Gastroesophageal sphincter (tissue), 4 donors: Measurements from ENCODE around the gene KLHL22. TPM values are rescaled to one million over a fixed set of nuclear protein-coding genes. Genes with fewer than 3 reads are reported as not detected.

ENCODE experiments used
- ATAC-seq: fragments of 150-250 bp; one replicate; pipeline ENCODE4 v1.9.1; 2016; ENCODE audit warnings: mild to moderate bottlenecking, moderate library complexity
- H3K27ac ChIP-seq, 4 donors: fragments of 200-600 bp; sonication (generic) in 3 of 4; 1 replicate in 3 of 4; 2 replicates in 1 of 4; pipeline ENCODE4 v1.5.1; 2016 to 2019
- H3K27me3 ChIP-seq: fragments of 200-600 bp; sonication (generic); one replicate; pipeline ENCODE4 v1.5.1; 2019
- H3K36me3 ChIP-seq, 2 donors: fragments of 200-600 bp; sonication (generic); one replicate each; pipeline ENCODE4 v1.5.1; 2019; ENCODE audit warnings: control low read depth in 1 of 2
- H3K4me1 ChIP-seq, 3 donors: fragments of 200-600 bp; sonication (generic); 1 replicate in 2 of 3; 2 replicates in 1 of 3; pipeline ENCODE4 v1.5.1; 2016 to 2019; ENCODE audit warnings: control low read depth in 2 of 3
- H3K4me3 ChIP-seq, 2 donors: fragments of 200-600 bp; sonication (generic); one replicate each; pipeline ENCODE4 v1.5.1; 2019; ENCODE audit warnings: mild to moderate bottlenecking in 1 of 2, moderate library complexity in 1 of 2
- H3K9me3 ChIP-seq, 3 donors: fragments of 200-600 bp; sonication (generic); one replicate each; pipeline ENCODE4 v1.5.1; 2017 to 2019; ENCODE audit warnings: control low read depth in 2 of 3
- CTCF ChIP-seq, 4 experiments: fragments of 200-600 bp in 2 of 4; fragments of 450-650 bp in 2 of 4; sonication (generic) in 1 of 4; IDR thresholded peaks; one replicate each; pipeline ENCODE4 v1.5.1; 2017 to 2019; ENCODE audit warnings: antibody characterized with exemption in 4 of 4, mild to moderate bottlenecking in 2 of 4, moderate library complexity in 2 of 4
- EP300 ChIP-seq: sonication (generic); formaldehyde crosslinking; IDR thresholded peaks from one replicate; pipeline ENCODE4 v1.6.1; 2017; ENCODE audit warnings: antibody characterized with exemption, mild to moderate bottlenecking
- POLR2A ChIP-seq, 2 donors: fragments of 450-650 bp; IDR thresholded peaks; one replicate each; pipeline ENCODE4 v1.6.1; 2017; ENCODE audit warnings: antibody characterized with exemption in 2 of 2, mild to moderate bottlenecking in 2 of 2, moderate library complexity in 1 of 2
- POLR2AphosphoS5 ChIP-seq: sonication (generic); formaldehyde crosslinking; IDR thresholded peaks from one replicate; pipeline ENCODE4 v1.6.1; 2017; ENCODE audit warnings: antibody characterized with exemption
- WGBS, 2 donors: methylation state at CpG; one replicate each; pipeline ENCODE4 v1.1.5; 2018; ENCODE audit warnings: low coverage in 1 of 2; 5-methylcytosine and 5-hydroxymethylcytosine counted together
- total RNA-seq, 4 donors: library from RNA; depleted of rRNA; stranded (reverse); fragments of >200 nt; gene quantifications; one replicate each; pipeline ENCODE4 v1.1.0, GENCODE V29; 2016

KLHL22 gene
- total RNA-seq, 4 donors from 2014 or later = 25.0 to 44.5 (median 33.9) TPM

GRCh38 chr22:20424568-20424931 lies 71.0 kb downstream of the KLHL22 start:
- H3K27ac ChIP-seq = peak overlapping the region in 2 of 4 donors; percentile 37 to 57
- peaks cover 0 to 46% (median 16%) of the 10 kb centered on the region in 3 donors for H3K4me1 ChIP-seq
- H3K27me3 ChIP-seq = no peaks in the 10 kb centered on the region
- TF ChIP-seq POLR2A (IDR thresholded peaks at IDR 0.05) = no peak
- TF ChIP-seq POLR2AphosphoS5 = no peak
- TF ChIP-seq EP300 = no peak
- TF ChIP-seq CTCF (IDR thresholded peaks at IDR 0.05) = no peak
- peaks cover 0 to 48% of the 10 kb centered on the region in 2 donors for H3K36me3 ChIP-seq
- H3K4me3 ChIP-seq = no peak overlapping the region
- WGBS, 2 donors = 71 to 77% methylated on average over 4 of the region's 15 CpGs
- no peaks in the 10 kb centered on the region for H3K9me3 ChIP-seq
- ATAC-seq = no peak

GRCh38 chr22:20423906-20424551 lies 71.6 kb downstream of the KLHL22 start:
- 60 to 70% methylated on average over 1 to 10 of the region's 31 CpGs for WGBS, 2 donors
- Histone ChIP-seq H3K4me1 (peaks cover 0 to 41% (median 16%) of the 10 kb centered on the region in 3 donors), H3K4me3 (no peak overlapping the region), H3K9me3 (no peaks in the 10 kb centered on the region), H3K27me3 (no peaks in the 10 kb centered on the region), H3K36me3 (peaks cover 0 to 43% of the 10 kb centered on the region in 2 donors), H3K27ac (peak overlapping the region in 3 of 4 donors; percentile 35 to 57 (median 37))
- no peak for ATAC-seq
- TF ChIP-seq POLR2A (IDR thresholded peaks at IDR 0.05) (no peak), POLR2AphosphoS5 (no peak), EP300 (no peak), CTCF (IDR thresholded peaks at IDR 0.05) (no peak)

GRCh38 chr22:20423008-20423905 lies 72.3 kb downstream of the KLHL22 start:
- Histone ChIP-seq H3K27me3 (no peaks in the 10 kb centered on the region), H3K4me1 (peaks cover 0 to 46% (median 16%) of the 10 kb centered on the region in 3 donors), H3K27ac (peak overlapping the region in 3 of 4 donors; percentile 35 to 57 (median 37)), H3K4me3 (no peak overlapping the region), H3K36me3 (peaks cover 0 to 35% of the 10 kb centered on the region in 2 donors), H3K9me3 (no peaks in the 10 kb centered on the region)
- 35 to 42% methylated on average over 4 to 5 of the region's 20 CpGs for WGBS, 2 donors
- TF ChIP-seq POLR2A (IDR thresholded peaks at IDR 0.05) (peak in 1 of 2 donors; percentile 3), EP300 (no peak), CTCF (IDR thresholded peaks at IDR 0.05) (no peak), POLR2AphosphoS5 (peak; percentile 45)
- peak; percentile 60 for ATAC-seq

GRCh38 chr22:20422271-20423007 lies 73.2 kb downstream of the KLHL22 start:
- 51 to 80% methylated on average over 2 to 9 of the region's 21 CpGs for WGBS, 2 donors
- no peak for TF ChIP-seq CTCF (IDR thresholded peaks at IDR 0.05)
- no peak for TF ChIP-seq EP300

More at GRCh38 chr22:20422271-20423007, 73.2 kb downstream of the KLHL22 start:
- peak overlapping the region in 3 of 4 donors; percentile 35 to 57 (median 37) for H3K27ac ChIP-seq
- H3K36me3 ChIP-seq = peaks cover 0 to 27% of the 10 kb centered on the region in 2 donors
- H3K4me3 ChIP-seq = no peak overlapping the region
- no peaks in the 10 kb centered on the region for H3K9me3 ChIP-seq
- H3K4me1 ChIP-seq = peaks cover 0 to 48% (median 16%) of the 10 kb centered on the region in 3 donors
- no peak for ATAC-seq
- no peaks in the 10 kb centered on the region for H3K27me3 ChIP-seq
